GM19372 (cell line): Measurements from ENCODE around the gene BAAT.
"Not testable (repeated sequence)": the region's sequence is repeated elsewhere in the genome, so short reads cannot be mapped to it uniquely, and the experiment has no call there.

Experiments used
- ATAC-seq: cut with Tn5 transposase; IDR thresholded peaks from one replicate; pipeline ENCODE4 v1.9.1; 2021; ENCODE audit warnings: mild to moderate bottlenecking, low read depth, moderate library complexity; ENCODE audit not compliant: unreplicated experiment

The BAAT gene

DNA sequence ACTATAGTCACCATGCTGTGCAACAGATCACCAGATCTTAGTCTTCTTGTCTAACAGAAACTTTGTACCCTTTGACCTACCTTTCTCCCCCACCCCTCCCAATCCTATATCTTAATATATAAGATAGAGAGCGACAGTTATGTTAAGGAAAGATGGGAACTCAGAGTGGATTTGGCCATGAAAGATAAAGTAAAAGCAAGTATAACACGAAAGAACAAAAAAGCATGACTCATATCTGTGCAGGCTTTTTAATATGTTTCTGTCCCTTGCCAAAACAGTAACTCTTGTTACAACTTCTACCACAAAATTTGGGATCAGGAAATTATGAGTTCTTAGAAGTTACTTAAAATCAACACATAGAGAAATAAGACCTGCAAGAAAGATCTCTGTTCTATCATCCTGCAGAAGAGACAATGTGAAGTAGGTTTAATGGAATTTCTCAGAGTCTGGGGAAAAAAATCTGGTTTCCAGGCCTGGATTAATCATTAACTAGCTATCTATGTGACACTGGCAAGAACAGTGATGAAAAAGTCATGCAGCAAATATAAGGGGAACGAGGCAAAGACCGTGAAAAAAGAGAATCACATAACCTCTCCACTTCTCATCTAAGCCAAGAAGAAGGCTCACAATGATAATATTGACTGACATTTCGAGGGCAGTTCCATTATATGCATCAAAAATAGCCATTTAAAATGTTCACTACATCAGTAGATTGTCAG is 18.6 kb downstream of the BAAT start:
- ATAC-seq, result no peak

DNA sequence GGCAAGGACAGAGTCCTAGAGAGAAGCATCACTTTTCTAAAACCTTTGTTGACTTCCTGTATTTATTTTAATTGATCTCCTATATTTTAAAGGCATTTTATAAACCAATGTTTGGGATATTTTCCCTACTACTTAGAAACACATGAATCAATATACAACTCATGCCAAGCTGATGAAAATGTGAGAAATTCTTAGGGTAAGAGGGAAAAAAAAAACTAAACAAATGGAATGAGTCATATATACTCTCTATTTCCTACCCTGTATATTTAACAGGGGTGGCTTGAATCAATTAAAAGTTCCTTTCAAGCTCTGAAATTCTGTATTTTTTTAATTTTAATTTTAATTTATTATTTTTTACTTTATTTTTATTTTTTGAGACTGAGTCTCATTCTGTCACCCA is 19.6 kb downstream of the BAAT start:
- no peak for ATAC-seq

DNA sequence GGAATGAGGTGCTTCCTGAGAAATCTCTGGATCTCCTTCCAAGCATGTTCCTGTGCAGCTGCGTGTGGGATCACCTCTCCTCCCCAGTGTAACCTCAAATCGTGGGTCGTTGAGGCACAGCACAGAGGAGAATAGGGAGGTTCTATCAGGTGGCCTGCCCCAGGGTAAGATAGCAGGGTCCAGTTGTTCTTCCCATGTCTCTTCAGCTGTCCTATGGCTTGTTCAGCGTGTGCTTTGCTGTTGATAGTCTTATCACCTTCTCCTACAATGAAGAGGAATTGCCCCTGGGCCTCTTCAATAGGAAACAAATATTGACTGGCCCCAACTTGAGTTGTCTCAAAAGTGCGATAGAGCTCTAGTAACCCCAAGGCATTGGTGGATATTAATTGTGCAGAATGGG is 22.4 kb downstream of the BAAT start:
- ATAC-seq, result no peak

DNA sequence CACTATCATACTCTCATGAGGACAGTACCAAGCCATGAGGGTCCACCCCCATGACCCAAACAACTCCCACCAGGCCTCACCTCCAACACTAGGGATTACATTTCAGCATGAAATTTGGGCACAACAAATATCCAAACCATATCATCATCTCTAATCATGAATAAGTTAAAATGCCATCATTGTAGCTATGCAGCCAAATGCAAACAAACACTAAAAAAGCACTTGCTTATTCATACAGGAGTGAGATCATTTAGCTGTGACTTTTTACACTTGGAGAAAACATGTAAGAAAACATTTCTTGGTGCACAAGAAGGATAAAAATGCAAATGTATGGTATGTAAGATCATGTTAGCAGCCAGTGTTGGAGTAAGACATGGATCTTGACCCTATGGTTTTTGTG is 24.2 kb downstream of the BAAT start:
- ATAC-seq, result no peak

DNA sequence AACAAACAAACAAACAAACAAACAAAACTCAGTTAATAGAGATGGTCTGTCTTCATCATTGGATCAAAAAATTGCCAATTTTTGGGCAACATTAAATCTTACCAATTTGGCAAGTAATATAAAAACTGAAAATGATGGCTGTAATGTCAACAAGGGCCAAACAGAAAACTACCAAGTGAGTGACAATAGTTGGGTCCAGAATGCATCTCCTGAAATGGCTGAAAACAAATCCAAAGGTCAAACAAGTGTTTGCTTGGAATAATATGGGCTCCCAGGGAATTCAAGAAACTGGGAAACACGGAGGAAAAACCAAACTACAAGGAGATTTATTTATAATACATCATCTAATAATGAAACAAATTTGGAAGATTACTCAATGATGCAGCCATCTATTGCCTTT is 25.1 kb downstream of the BAAT start:
- ATAC-seq, result no peak

DNA sequence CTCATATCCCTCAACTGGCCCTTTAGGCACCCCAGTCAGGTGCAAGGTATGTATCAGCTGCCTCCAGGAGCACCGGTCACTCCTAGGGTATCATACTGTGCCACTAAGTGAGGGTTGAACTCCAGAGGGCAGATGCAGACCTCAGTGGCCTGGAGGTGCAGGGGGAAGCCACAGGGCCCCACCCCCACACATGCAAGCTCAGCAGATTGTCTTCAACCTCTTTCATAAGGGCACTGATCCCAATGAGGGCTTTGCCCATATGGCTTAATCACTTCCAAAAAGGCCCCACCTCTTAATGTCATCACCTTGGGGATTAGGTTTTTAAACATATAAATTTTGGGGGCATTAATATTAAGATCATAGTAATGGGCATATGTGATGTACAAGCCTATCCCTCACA is 28.2 kb downstream of the BAAT start:
- no peak for ATAC-seq

DNA sequence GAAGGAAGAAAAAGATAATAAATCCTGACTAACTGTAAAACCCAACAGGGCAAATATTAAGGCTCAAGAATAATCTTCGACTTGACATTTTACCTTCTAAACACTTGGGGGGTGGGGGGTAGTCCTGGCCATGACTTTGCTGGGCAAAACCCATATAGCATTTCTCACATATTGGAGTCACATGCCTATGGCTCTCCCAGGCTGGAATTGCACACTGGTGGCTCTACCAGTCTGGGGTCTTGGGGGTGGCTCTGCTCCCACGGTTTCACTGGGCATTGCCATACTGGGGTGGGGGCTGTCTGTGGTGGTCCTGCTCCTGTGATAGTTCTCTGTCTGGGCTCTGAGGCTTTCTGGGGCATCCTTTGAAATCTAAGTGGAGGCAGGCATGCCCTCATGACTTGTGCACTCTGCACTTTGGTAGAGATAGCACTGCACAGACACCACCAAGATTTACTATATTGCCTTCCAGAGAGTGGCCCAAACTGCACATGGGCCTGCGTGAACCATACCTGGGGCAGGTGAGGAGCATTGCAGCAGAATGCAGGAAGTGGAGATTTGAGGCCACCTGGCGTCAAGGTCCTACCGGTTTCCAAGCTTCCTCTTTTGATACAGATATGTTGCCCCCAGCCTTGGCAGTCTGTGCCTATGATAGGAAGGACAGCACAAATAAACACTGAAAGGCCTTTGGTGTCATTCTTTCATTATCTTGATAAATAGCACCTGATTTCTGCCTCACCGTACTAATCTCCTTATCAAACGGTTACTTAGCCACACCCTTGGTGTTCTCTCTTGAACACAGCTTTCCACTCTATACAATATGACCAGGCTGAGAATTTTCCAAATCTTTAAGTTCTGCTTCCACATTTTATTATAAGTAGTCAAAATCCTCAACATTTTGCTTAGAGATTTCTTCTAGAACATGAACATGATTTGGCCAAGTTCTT is 29.8 kb downstream of the BAAT start:
- no peak for ATAC-seq

DNA sequence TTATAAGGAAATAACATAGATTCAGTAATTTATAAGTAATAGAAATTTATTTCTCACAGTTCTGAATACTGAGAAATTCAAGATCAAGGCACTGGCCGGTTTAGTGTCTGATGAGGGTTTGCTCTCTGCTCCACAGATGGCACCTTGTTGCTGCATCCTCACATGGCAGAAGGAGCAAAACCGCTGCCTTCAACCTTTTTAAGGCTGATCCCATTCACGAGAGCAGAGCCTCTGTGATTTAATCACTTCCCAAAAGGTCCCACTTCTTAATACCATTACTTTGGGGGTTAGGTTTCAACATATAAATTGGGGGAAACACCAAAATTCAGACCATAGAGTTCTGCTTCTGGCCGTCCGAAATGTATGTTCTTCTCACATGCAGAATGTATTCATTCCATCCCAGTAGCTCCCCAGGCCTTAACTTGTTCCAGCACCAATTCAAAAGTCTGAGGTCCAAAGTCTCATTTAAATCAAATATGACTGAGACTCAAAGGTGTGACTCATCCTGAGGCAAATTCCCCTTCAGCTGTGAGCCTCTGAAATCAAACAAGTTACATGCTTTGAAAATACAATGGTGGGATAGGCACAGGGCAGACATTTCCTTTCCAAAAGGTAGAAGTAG is 30.6 kb downstream of the BAAT start:
- ATAC-seq, result no peak

DNA sequence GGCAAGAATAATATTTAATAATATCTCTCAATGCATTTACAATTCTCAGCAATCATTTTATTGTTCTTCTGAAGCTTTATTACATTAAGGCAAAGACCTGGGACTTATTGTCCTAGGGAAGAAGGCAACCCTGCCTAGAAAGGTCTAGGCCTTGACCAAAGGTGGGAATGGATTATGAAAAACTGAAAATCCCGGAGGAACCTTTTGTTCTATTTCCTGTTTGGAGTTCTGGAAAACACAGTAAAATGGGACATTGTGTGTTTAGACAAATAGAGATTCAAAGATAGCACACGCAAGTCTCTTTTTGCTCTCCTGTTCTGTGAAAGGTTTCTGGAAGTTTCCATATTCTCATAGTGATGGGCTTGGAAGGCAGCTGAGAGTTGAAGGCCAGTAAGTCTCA is 31.1 kb downstream of the BAAT start:
- ATAC-seq, result no peak

DNA sequence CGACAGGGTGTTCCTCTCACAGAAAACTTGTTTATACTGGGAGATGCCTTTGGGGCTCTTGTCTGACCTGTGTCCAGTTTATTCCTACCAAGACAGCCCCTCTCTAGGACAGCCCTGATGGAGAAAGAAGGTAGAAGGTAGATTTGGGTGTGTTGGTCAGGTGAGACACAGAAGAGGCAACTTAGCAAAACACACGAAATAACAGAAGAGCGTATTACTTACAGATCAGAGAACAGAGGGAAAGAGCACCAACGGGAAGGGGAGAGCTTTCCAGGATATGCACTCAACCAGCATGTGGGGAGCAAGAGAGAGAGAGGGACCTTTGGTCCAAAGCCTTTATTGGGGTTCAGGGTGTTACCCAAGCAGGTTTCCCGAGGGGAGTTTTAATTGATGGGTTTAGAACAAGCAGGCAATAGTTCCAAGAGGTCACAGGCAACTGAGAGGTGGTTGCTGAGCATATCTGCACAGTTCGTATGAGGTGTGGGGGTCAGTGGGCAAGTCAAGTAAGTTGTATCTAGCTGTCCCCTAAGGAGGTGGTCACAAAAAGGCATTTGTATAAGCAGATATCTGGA is 31.8 kb downstream of the BAAT start:
- ATAC-seq, result no peak

DNA sequence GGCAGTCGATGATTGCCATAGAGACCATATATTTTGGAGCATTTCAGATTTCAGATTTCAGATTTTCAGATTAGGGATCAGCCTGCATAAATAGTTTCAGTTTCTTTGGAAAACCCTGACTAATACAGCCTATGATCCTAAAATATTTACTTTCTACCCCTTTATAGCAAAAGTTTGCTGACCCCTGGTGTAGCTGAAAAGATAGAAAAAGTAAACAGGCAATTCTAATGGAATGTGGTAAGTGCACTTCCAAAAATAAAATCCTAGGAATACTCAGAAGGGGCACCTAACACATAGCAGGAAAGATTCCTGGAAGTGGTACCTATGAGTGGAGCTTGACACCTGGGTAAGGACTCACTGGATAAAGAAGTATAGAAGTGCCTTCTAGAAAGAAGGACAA is 34.5 kb downstream of the BAAT start:
- no peak for ATAC-seq

DNA sequence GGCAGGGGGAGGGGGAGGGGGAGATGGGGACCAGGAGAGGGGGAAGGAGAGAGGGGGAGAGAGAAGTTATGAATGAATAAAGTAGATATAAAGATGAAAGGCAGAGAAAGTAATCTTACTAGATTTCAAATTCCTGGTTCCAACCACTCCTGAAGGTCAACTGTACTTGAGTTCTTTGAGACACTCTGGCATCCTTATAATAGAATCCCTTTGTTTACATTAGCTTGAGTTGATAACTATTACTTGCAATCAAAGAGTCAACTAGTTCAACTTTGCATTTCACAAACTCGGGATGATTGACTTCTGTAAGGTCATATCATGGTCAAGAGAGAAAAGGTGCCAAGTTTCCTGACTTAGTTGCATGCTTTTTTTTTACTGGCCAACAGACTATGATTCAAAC is 42.2 kb downstream of the BAAT start:
- ATAC-seq, result no peak

DNA sequence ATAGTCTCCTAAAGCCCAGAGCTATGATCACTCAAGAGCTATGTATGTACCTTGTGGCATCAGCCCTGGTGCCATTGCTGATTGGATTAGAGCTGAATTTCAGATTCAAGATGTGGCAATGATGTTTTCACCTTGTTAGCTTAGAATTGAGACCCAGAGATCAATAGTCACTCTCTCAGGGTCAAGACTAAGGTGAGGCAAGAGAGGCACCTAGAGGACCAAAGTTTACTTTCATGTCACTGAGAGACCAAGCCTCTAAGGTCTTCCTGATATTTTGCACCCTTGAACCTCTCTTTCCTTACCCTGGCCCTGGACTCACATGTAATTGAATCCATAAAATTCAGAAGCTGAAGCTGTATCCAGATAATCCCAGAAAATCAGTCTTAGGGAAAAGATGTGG is 42.8 kb downstream of the BAAT start:
- no peak for ATAC-seq

DNA sequence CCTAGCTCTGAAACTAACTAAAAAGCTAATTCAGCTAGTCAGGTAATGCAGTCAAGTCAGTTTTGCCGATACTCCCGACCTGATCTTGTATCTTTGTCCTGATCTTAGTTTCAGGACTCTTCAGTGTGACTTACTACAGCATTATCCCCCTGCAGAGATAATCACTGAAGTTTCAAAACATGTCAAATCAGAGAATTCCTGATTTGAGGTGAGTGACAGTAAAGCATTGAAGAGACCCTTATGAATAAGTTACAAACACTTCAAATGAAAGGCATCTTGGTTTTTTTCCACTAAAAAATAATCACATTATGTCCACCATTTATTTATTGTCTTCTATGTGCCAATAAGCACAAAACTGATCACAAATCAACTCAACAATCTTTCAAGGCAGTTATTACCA is 47.6 kb downstream of the BAAT start:
- no peak for ATAC-seq

DNA sequence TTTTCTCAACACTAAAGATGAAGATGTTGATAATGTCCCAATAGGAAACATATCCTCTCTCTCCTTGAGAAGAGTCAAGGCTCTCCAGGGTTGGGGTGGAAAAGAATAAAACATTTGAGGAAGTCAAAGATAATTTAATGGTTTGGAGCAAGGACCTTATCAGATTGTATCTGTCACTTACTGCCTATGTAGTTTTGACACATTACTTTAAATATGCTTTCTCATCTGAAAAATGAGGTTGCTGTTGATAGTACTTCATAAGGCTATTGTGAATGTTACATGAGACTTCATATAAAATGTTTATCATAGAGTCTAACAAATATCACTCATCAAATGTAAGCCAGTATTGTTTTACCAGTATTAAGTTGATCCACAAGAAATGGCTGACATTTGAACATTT is 48.7 kb downstream of the BAAT start:
- ATAC-seq, result no peak

DNA sequence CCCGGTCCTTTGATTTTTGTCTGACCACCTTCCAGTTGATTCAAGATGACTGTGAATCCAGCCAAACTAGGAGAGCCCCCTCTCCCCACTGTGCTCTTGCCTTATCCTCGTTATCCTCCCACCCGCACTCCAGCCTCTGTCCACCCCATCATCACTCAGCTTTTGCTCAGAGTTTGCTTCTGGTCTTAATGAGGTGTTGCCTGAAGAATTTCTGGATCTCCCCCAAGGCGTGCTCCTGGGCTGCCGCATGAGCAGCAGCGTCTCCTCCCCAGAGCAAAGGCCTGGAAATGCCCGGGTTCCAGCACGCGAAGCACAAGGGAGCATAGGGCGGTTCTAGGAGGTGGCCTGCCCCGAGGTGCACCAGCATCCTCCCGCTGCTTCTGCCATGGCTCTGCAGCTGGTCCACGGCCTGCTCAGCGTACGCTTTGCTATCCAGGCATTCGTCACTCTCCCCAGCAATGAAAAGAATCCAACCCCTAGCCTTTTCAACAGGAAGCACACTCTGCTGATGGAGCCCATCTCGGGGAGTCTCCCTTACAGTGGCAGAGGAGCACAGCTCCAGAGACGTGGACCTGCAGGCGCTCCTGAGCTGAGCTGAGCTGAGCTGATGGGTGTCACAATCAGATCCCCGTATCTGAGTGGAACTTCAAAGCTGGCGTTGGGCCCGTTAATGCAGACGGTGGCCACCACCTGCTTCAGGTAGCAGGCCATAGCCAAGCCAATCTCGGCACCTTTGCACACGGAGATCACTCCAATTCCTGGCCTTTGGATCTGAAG is 50.7 kb downstream of the BAAT start:
- ATAC-seq, result no peak

DNA sequence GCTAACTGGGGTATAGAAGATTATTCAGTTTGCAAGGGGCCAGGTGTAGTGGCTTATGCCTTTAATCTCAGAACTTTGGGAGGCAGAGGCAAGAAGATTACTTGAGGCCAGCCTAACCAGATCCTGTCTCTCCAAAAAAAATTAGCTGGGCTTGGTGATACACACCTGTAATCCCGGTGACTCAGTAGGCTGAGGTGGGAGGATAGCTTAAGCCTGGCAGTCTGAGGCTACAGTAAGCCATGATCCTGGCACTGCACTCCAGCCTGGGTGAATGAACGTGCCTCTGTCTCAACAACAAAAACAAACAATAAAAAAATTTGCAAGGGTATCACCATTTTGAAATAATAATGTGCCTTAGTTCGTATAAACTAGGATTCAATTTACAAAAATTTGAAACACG is 51.3 kb downstream of the BAAT start:
- no peak for ATAC-seq

DNA sequence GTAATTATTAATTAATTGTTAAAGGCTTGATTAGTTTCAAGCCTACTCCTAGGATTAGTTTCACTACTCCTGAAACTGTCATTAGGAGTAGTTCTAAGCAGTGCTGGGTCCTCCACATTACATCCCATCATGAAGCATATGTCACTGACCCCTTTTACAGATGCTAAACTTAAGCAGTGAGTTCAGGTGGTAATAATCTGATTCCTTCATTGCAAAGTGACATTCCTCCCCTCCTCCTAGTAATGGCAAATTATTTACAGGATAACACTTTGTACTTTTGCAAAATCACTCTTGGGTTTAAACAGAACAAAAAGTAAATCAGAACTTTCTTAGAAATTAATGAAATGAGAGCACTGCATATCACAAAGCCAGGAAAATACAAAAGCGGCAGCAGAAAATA is 52.4 kb downstream of the BAAT start:
- ATAC-seq, result no peak

DNA sequence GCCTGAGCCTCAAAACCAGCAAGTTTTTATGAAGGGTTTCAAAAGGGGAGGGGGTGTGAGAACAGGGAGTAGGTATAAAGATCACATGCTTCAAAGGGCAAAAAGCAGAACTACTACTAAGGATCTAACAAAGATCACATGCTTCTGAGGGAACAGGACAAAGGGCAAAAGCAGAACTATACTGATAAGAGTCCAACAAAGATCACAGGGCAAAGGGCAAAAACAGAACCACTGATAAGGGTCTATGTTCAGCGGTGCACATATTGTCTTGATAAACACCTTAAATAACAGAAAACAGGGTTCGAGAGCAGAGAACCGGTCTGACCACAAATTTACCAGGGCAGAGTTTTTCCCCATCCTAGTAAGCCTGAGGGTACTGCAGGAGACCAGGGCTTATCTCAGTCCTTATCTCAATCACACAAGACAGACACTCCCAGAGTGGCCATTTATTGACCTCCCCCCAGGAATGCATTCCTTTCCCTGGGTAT is 57.3 kb downstream of the BAAT start:
- ATAC-seq, result not testable (repeated sequence)

DNA sequence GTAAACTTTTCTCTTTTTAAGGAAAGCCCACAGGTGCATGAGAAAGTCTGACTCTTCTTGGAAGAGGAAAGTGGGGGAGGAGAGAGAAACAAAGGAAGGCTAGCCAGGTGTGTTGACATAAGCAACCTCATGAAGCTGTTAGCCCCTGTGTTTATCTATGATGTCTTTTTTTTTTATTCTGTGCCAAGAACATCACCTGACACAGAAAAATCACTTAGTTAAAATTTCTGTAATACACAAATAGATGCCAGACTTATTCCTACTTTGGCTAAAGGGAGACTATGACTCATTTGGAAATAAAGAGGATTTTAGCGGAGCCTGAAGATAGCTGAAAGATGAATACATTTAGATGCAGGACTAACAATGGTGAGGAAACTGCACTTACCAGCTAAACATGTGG is 58.3 kb downstream of the BAAT start:
- ATAC-seq, result no peak
